ENCODE measurements around the gene SDC3.

- TF ChIP-seq EZH2phosphoT487 (IDR thresholded peaks at IDR 0.05; ENCODE audit: borderline replicate concordance, low read length): no peak
- TF ChIP-seq CTCF (conservative IDR thresholded peaks at IDR 0.05; ENCODE audit: low read depth, low read length): no peak
- no peak for TF ChIP-seq EZH2 (IDR thresholded peaks at IDR 0.05; ENCODE audit: low read length, unreplicated experiment)
Measured at GRCh38 chr1:30950053-30950452, 41.5 kb upstream of the SDC3 start.
